ENCODE data around the gene ALK.

The ALK gene

GRCh38 chr2:29799628-29800027 is 121.8 kb downstream of the ALK start:
- DNase-seq (ENCODE audit: extremely low read depth in 1 of 2, low read depth in 1 of 2) = no peak

- no peak for DNase-seq (ENCODE audit: extremely low read depth in 1 of 2, low read depth in 1 of 2)
Observed at GRCh38 chr2:29797916-29798315, 123.5 kb downstream of the ALK start.

GRCh38 chr2:29796446-29796845 is 124.9 kb downstream of the ALK start:
- DNase-seq (ENCODE audit: extremely low read depth in 1 of 2, low read depth in 1 of 2) = no peak

- DNase-seq (ENCODE audit: extremely low read depth in 1 of 2, low read depth in 1 of 2) = no peak
Observed at GRCh38 chr2:29789911-29790485, 131.4 kb downstream of the ALK start.

GRCh38 chr2:29787473-29788465 is 133.6 kb downstream of the ALK start:
- no peak for DNase-seq (ENCODE audit: extremely low read depth in 1 of 2, low read depth in 1 of 2)

- DNase-seq (ENCODE audit: extremely low read depth in 1 of 2, low read depth in 1 of 2) = no peak
Observed at GRCh38 chr2:29786361-29786760, 135.0 kb downstream of the ALK start.

GRCh38 chr2:29783666-29784065 is 137.7 kb downstream of the ALK start:
- no peak for DNase-seq (ENCODE audit: extremely low read depth in 1 of 2, low read depth in 1 of 2)

GRCh38 chr2:29782549-29783458 is 138.6 kb downstream of the ALK start:
- no peak for DNase-seq (ENCODE audit: extremely low read depth in 1 of 2, low read depth in 1 of 2)

- DNase-seq (ENCODE audit: extremely low read depth in 1 of 2, low read depth in 1 of 2) = no peak
Observed at GRCh38 chr2:29782087-29782486, 139.3 kb downstream of the ALK start.

GRCh38 chr2:29780906-29781305 is 140.5 kb downstream of the ALK start:
- no peak for DNase-seq (ENCODE audit: extremely low read depth in 1 of 2, low read depth in 1 of 2)

GRCh38 chr2:29777161-29777560 is 144.2 kb downstream of the ALK start:
- no peak for DNase-seq (ENCODE audit: extremely low read depth in 1 of 2, low read depth in 1 of 2)

- no peak for DNase-seq (ENCODE audit: extremely low read depth in 1 of 2, low read depth in 1 of 2)
Observed at GRCh38 chr2:29776406-29776805, 145.0 kb downstream of the ALK start.

- DNase-seq (ENCODE audit: extremely low read depth in 1 of 2, low read depth in 1 of 2) = no peak
Observed at GRCh38 chr2:29775937-29776336, 145.4 kb downstream of the ALK start.

GRCh38 chr2:29774624-29775023 is 146.8 kb downstream of the ALK start:
- no peak for DNase-seq (ENCODE audit: extremely low read depth in 1 of 2, low read depth in 1 of 2)

GRCh38 chr2:29770846-29771245 is 150.5 kb downstream of the ALK start:
- DNase-seq (ENCODE audit: extremely low read depth in 1 of 2, low read depth in 1 of 2) = no peak

GRCh38 chr2:29769847-29770246 is 151.5 kb downstream of the ALK start:
- DNase-seq (ENCODE audit: extremely low read depth in 1 of 2, low read depth in 1 of 2) = no peak

- no peak for DNase-seq (ENCODE audit: extremely low read depth in 1 of 2, low read depth in 1 of 2)
Observed at GRCh38 chr2:29767606-29768335, 153.6 kb downstream of the ALK start.

GRCh38 chr2:29766191-29766590 is 155.2 kb downstream of the ALK start:
- DNase-seq (ENCODE audit: extremely low read depth in 1 of 2, low read depth in 1 of 2) = no peak

- DNase-seq (ENCODE audit: extremely low read depth in 1 of 2, low read depth in 1 of 2) = no peak
Observed at GRCh38 chr2:29765721-29766120, 155.7 kb downstream of the ALK start.

- no peak for DNase-seq (ENCODE audit: extremely low read depth in 1 of 2, low read depth in 1 of 2)
Observed at GRCh38 chr2:29763371-29763770, 158.0 kb downstream of the ALK start.

GRCh38 chr2:29762239-29762638 is 159.1 kb downstream of the ALK start:
- DNase-seq (ENCODE audit: extremely low read depth in 1 of 2, low read depth in 1 of 2) = no peak

All from stimulated activated CD8-positive, alpha-beta memory T cell treated with anti-CD3 and anti-CD28 coated beads, Interleukin-7, amount 100 ng/mL, for 48 hours (primary cell).